ENCODE results near the gene AVPR1B.
"Not testable (repeated sequence)": the region's sequence is repeated elsewhere in the genome, so short reads cannot be mapped to it uniquely, and the experiment has no call there.

Gene AVPR1B

GRCh38 chr1:206081856-206082255, 35.3 kb downstream of the AVPR1B start:
- no peak for DNase-seq (ENCODE audit: low read depth in 3 of 3)

GRCh38 chr1:206080026-206080820, 37.0 kb downstream of the AVPR1B start:
- no peak for DNase-seq (ENCODE audit: low read depth in 3 of 3)

GRCh38 chr1:206079135-206079534, 38.1 kb downstream of the AVPR1B start:
- no peak for DNase-seq (ENCODE audit: low read depth in 3 of 3)

- DNase-seq (ENCODE audit: low read depth in 3 of 3) = no peak
These were observed 41.1 kb downstream of the AVPR1B start for GRCh38 chr1:206075786-206076755.

- no peak for DNase-seq (ENCODE audit: low read depth in 3 of 3)
These were observed 42.3 kb downstream of the AVPR1B start for GRCh38 chr1:206074839-206075238.

- no peak for DNase-seq (ENCODE audit: low read depth in 3 of 3)
These were observed 46.4 kb downstream of the AVPR1B start for GRCh38 chr1:206070627-206071304.

- no peak for DNase-seq (ENCODE audit: low read depth in 3 of 3)
These were observed 48.9 kb downstream of the AVPR1B start for GRCh38 chr1:206068314-206068713.

- DNase-seq (ENCODE audit: low read depth in 3 of 3) = no peak
These were observed 49.5 kb downstream of the AVPR1B start for GRCh38 chr1:206067486-206068227.

- no peak for DNase-seq (ENCODE audit: low read depth in 3 of 3)
These were observed 50.6 kb downstream of the AVPR1B start for GRCh38 chr1:206066479-206067171.

GRCh38 chr1:206065547-206066145, 51.5 kb downstream of the AVPR1B start:
- DNase-seq (ENCODE audit: low read depth in 3 of 3) = no peak

- not testable (repeated sequence) for DNase-seq (ENCODE audit: low read depth in 3 of 3)
These were observed 52.7 kb downstream of the AVPR1B start for GRCh38 chr1:206064501-206064900.

- DNase-seq (ENCODE audit: low read depth in 3 of 3) = not testable (repeated sequence)
These were observed 53.2 kb downstream of the AVPR1B start for GRCh38 chr1:206064001-206064400.

- no peak for DNase-seq (ENCODE audit: low read depth in 3 of 3)
These were observed 54.7 kb downstream of the AVPR1B start for GRCh38 chr1:206062464-206062863.

GRCh38 chr1:206060844-206061243, 56.3 kb downstream of the AVPR1B start:
- DNase-seq (ENCODE audit: low read depth in 3 of 3) = no peak

All from stimulated activated CD4-positive, alpha-beta T cell treated with anti-CD3 and anti-CD28 coated beads, TNF-alpha, amount 100 ng/mL, for 4 hours (primary cell).